GM12878 (cell line): ENCODE data around the gene ENTPD6. TPM values are rescaled to one million over a fixed set of nuclear protein-coding genes. Genes with fewer than 3 reads are reported as not detected.

ENCODE experiments used
- ATAC-seq: fragments of 200-7000 bp; cut with Tn5 transposase; 3 replicates; pipeline ENCODE4 v1.9.1; 2020; ENCODE audit warnings: mild to moderate bottlenecking, moderate library complexity
- BruUV-seq: library from RNA; stranded (reverse); fragments of 400-500 nt; replicated peaks from 2 replicates; lab custom pipeline; 2021; lab: Mats Ljungman, UMichigan
- CTCF ChIA-PET: fragments of 300-600 bp; sonication (Branson Sonifier 250); formaldehyde crosslinking; extraction: SDS; loops from one replicate; lab custom pipeline; 2021; ENCODE audit warnings: inconsistent platforms; lab: Yijun Ruan, JAX
- POLR2A ChIA-PET: fragments of 350-600 bp; formaldehyde crosslinking; extraction: SDS; loops from one replicate; lab custom pipeline; 2021; ENCODE audit warnings: inconsistent platforms; lab: Charles Lee
- RAD21 ChIA-PET: fragments of 300-600 bp; sonication (Branson Sonifier 250); formaldehyde crosslinking; loops from one replicate; lab custom pipeline; 2023; ENCODE audit warnings: antibody characterized with exemption; ENCODE audit not compliant: unreplicated experiment; lab: Charles Lee
- SMC1A ChIA-PET: fragments of 300-600 bp; sonication (Branson Sonifier 250); formaldehyde crosslinking; loops from one replicate; lab custom pipeline; 2023; ENCODE audit not compliant: unreplicated experiment, uncharacterized antibody; lab: Charles Lee
- DNase-seq: peaks from one replicate; pipeline ENCODE4 v3.0.0-alpha.2; 2011; ENCODE audit warnings: low read depth, low spot score
- FAIRE-seq: peaks from 3 replicates; lab custom pipeline; 2011; peaks lifted over from hg19 to GRCh38; lab: Jason Lieb, UNC
- H2AFZ ChIP-seq: 2 replicates; pipeline ENCODE4 v1.6.0; 2011; ENCODE audit warnings: low read depth, low read length, control low read depth; ENCODE audit not compliant: control insufficient read depth
- H3K27ac ChIP-seq: 2 replicates; pipeline ENCODE4 v1.5.1; 2011; ENCODE audit warnings: control low read depth; ENCODE audit not compliant: control insufficient read depth, insufficient read depth
- H3K27me3 ChIP-seq, 2 experiments: replicated peaks in 1 of 2; 2 replicates each; pipeline versions ENCODE4 v1.6.0 to v1.6.1; 2011; ENCODE audit warnings: low read length in 1 of 2; ENCODE audit not compliant: control insufficient read depth in 2 of 2, insufficient read depth in 2 of 2
- H3K36me3 ChIP-seq, 2 experiments: 2 replicates each; pipeline ENCODE4 v1.5.1; 2011; ENCODE audit warnings: low read length in 1 of 2; ENCODE audit not compliant: control insufficient read depth in 2 of 2, insufficient read depth in 2 of 2
- H3K4me1 ChIP-seq: 2 replicates; pipeline ENCODE4 v1.6.1; 2011; ENCODE audit warnings: mild to moderate bottlenecking, low read length, moderate library complexity, mixed read lengths; ENCODE audit not compliant: control insufficient read depth, insufficient read depth
- H3K4me2 ChIP-seq: 2 replicates; pipeline ENCODE4 v1.6.0; 2011; ENCODE audit warnings: control low read depth; ENCODE audit not compliant: control insufficient read depth, insufficient read depth
- H3K4me3 ChIP-seq: fragments of 200-600 bp; sonication (generic); 2 replicates; pipeline ENCODE4 v1.5.1; 2016
- H3K79me2 ChIP-seq: 2 replicates; pipeline ENCODE4 v1.6.0; 2011; ENCODE audit warnings: low read length; ENCODE audit not compliant: control insufficient read depth, insufficient read depth
- H3K9ac ChIP-seq: 2 replicates; pipeline ENCODE4 v1.8.0; 2011; ENCODE audit warnings: low read length, control low read depth, mixed read lengths; ENCODE audit not compliant: control insufficient read depth, insufficient read depth
- H3K9me3 ChIP-seq: replicated peaks from 3 replicates; pipeline ENCODE4 v1.5.1; 2011; ENCODE audit warnings: mild to moderate bottlenecking, low read length; ENCODE audit not compliant: control insufficient read depth, insufficient read depth
- H4K20me1 ChIP-seq: 2 replicates; pipeline ENCODE4 v1.6.0; 2011; ENCODE audit not compliant: control insufficient read depth, insufficient read depth
- BACH1 ChIP-seq: fragments of 450-650 bp; IDR thresholded peaks from 2 replicates; pipeline ENCODE4 v1.6.1; 2017; ENCODE audit warnings: mild to moderate bottlenecking, borderline replicate concordance
- BHLHE40 ChIP-seq, 2 experiments: fragments of 450-650 bp in 1 of 2; IDR thresholded peaks; 2 replicates each; pipeline ENCODE4 v1.6.1; 2011 to 2017; ENCODE audit warnings: low read depth in 2 of 2, borderline replicate concordance in 1 of 2, improper control_type of control experiment in 1 of 2, low read length in 1 of 2, mild to moderate bottlenecking in 1 of 2
- CBX5 ChIP-seq: sonication (generic); IDR thresholded peaks from 2 replicates; pipeline ENCODE4 v1.6.1; 2016; ENCODE audit warnings: low read depth, moderate library complexity, mild to moderate bottlenecking, inconsistent platforms
- CREB1 ChIP-seq: IDR thresholded peaks from 2 replicates; pipeline ENCODE4 v1.6.1; 2012; ENCODE audit warnings: low read depth, mild to moderate bottlenecking, inconsistent platforms
- EGR1 ChIP-seq, 2 experiments: IDR thresholded peaks; 1 replicate in 1 of 2; 2 replicates in 1 of 2; pipeline ENCODE4 v1.6.1; 2011 to 2012; ENCODE audit warnings: low read depth in 2 of 2, low read length in 2 of 2, borderline replicate concordance in 1 of 2, mild to moderate bottlenecking in 1 of 2, moderate library complexity in 1 of 2
- IKZF1 ChIP-seq: fragments of 450-650 bp; conservative IDR thresholded peaks from 2 replicates; pipeline ENCODE4 v1.6.1; 2017; ENCODE audit warnings: antibody characterized with exemption, mild to moderate bottlenecking
- JUND ChIP-seq: IDR thresholded peaks from 2 replicates; pipeline ENCODE4 v1.6.1; 2012; ENCODE audit warnings: low read depth, mild to moderate bottlenecking, low read length, improper control_type of control experiment, moderate library complexity
- KDM1A ChIP-seq: fragments of 200-600 bp; sonication (generic); IDR thresholded peaks from 2 replicates; pipeline ENCODE4 v1.6.1; 2016; ENCODE audit warnings: borderline replicate concordance
- NBN ChIP-seq: fragments of 450-650 bp; IDR thresholded peaks from 2 replicates; pipeline ENCODE4 v1.6.1; 2016
- NFIC ChIP-seq: IDR thresholded peaks from 2 replicates; pipeline ENCODE4 v1.6.1; 2012; ENCODE audit warnings: low read depth, mild to moderate bottlenecking, inconsistent platforms, low read length, moderate library complexity
- NKRF ChIP-seq: fragments of 450-650 bp; conservative IDR thresholded peaks from 2 replicates; pipeline ENCODE4 v1.6.1; 2017; ENCODE audit warnings: mild to moderate bottlenecking, moderate library complexity
- RELA ChIP-seq: fragments of 450-650 bp; IDR thresholded peaks from 2 replicates; pipeline ENCODE4 v1.8.0; 2014; ENCODE audit warnings: borderline replicate concordance; ENCODE audit not compliant: partially characterized antibody
- RFX5 ChIP-seq: IDR thresholded peaks from 2 replicates; pipeline ENCODE4 v1.6.1; 2011; ENCODE audit warnings: low read depth, low read length, improper control_type of control experiment
- SPI1 ChIP-seq: IDR thresholded peaks from 2 replicates; pipeline ENCODE4 v1.6.1; 2011; ENCODE audit warnings: low read depth, mild to moderate bottlenecking, low read length, moderate library complexity, borderline replicate concordance; ENCODE audit not compliant: insufficient read depth
- ZNF274 ChIP-seq: IDR thresholded peaks from one replicate; pipeline ENCODE4 v1.8.0; 2011; ENCODE audit not compliant: insufficient read length, insufficient read depth
- WGBS: methylation state at CpG from one replicate; pipeline ENCODE4 v1.1.6; 2016; ENCODE audit warnings: low lambda C conversion rate; ENCODE audit not compliant: insufficient replicate concordance, insufficient coverage; ENCODE audit errors: missing lambda C conversion rate; 5-methylcytosine and 5-hydroxymethylcytosine counted together
- in situ Hi-C: fragments of 300-500 bp; cut with MboI; formaldehyde crosslinking; loops from 9 replicates; pipeline ENCODE4 v1.14.3; 2018; ENCODE audit warnings: mixed read lengths
- intact Hi-C: fragments of 100-400 bp; cut with micrococcal nuclease; formaldehyde crosslinking; loops from one replicate; pipeline ENCODE4 v1.14.2; 2022; ENCODE audit not compliant: unreplicated experiment
- polyA plus RNA-seq, 11 experiments: library from polyadenylated mRNA; depleted of rRNA in 4 of 11; unstranded in 6 of 11; stranded (reverse) in 5 of 11; fragments of >200 nt; fragmentation: Nextera tagmentation in 4 of 11; fragmentation: Illumina TruSeq in 1 of 11; extraction: Ambion mirVana in 4 of 11; extraction: Trizol in 1 of 11; gene quantifications; 1 replicate in 1 of 11; 2 replicates in 10 of 11; pipeline versions ENCODE4 v1.2.1 to v1.2.3, GENCODE V29; 2011 to 2016; ENCODE audit warnings: inconsistent platforms in 2 of 11, missing spikeins in 2 of 11, low read depth in 1 of 11
- total RNA-seq, 4 experiments: library from RNA; depleted of rRNA in 3 of 4; stranded (reverse); fragments of >200 nt in 3 of 4; fragmentation: Illumina TruSeq in 1 of 4; extraction: Trizol in 1 of 4; gene quantifications; 2 replicates each; pipeline versions ENCODE4 v1.2.1 to v1.2.3, GENCODE V29; 2013 to 2021

The ENTPD6 gene
- total and polyA plus RNA-seq, 10 of the 15 experiments (the other 5 are each of a cell fraction or from before 2014, with no cell fraction given) = 0.53 to 45.4 (median 31.1) TPM

GRCh38 chr20:25160897-25161296 is 34.6 kb upstream of the ENTPD6 start:
- Histone ChIP-seq H3K79me2 (no peaks in the 10 kb centered on the region), H2AFZ (no peak overlapping the region), H3K9me3 (no peaks in the 10 kb centered on the region; the same call in 2 of the 3 replicates), H3K27me3 (no peaks in the 10 kb centered on the region), H3K4me2 (no peak overlapping the region), H3K36me3 (no peaks in the 10 kb centered on the region), H3K4me1 (peaks cover 10% of the 10 kb centered on the region), H3K9ac (no peak overlapping the region), H3K4me3 (no peak overlapping the region), H3K27ac (no peak overlapping the region)
- SMC1A ChIA-PET = interaction anchor here (1.2 kb wide), 1 partner anchor 8 kb away, joined by 3 read pairs; no protein-coding TSS in a partner anchor
- BruUV-seq = no TSS peak
- FAIRE-seq (no peak), DNase-seq (no peak), ATAC-seq (peak; percentile 48)
- CTCF ChIA-PET = interaction anchor here (1.4 kb wide), 1 partner anchor 30 kb away, joined by 3 read pairs; no protein-coding TSS in a partner anchor
- RAD21 ChIA-PET = no interaction called here
- no peak for TF ChIP-seq NBN
- TF ChIP-seq RFX5 = no peak
- no peak for TF ChIP-seq NFIC
- TF ChIP-seq CBX5 = no peak
- no peak for TF ChIP-seq IKZF1
- no peak for TF ChIP-seq RELA
- TF ChIP-seq, all 136 proteins: peak for 0
- 19% methylated on average over 3 of the region's 3 CpGs for WGBS
- in situ Hi-C loops = no loop called here
- H4K20me1 ChIP-seq = no peaks in the 10 kb centered on the region
- intact Hi-C loops = no loop called here
- POLR2A ChIA-PET = no interaction called here

- POLR2A ChIA-PET = no interaction called here
- TF ChIP-seq KDM1A (no peak), CREB1 (no peak), BHLHE40 (IDR thresholded peaks at IDR 0.05; ENCODE audit: borderline replicate concordance in 1 of 2, low read depth in 2 of 2, low read length in 1 of 2) (no peak), SPI1 (no peak), NKRF (no peak), JUND (no peak), CBX5 (no peak), ZNF274 (no peak), BACH1 (no peak), EGR1 (IDR thresholded peaks at IDR 0.05; ENCODE audit: borderline replicate concordance in 1 of 2, low read depth in 2 of 2, low read length in 2 of 2) (no peak)
These were observed 30.4 kb upstream of the ENTPD6 start for GRCh38 chr20:25165128-25165527.

More at GRCh38 chr20:25165128-25165527, 30.4 kb upstream of the ENTPD6 start:
- Histone ChIP-seq H3K9me3 (no peaks in the 10 kb centered on the region; the same call in 2 of the 3 replicates), H4K20me1 (no peaks in the 10 kb centered on the region), H3K4me3 (no peak overlapping the region), H3K9ac (no peak overlapping the region), H3K4me2 (no peak overlapping the region), H3K36me3 (no peaks in the 10 kb centered on the region), H3K27ac (no peak overlapping the region), H3K4me1 (peaks cover 9% of the 10 kb centered on the region), H2AFZ (no peak overlapping the region), H3K79me2 (no peaks in the 10 kb centered on the region), H3K27me3 (no peaks in the 10 kb centered on the region)
- no TSS peak for BruUV-seq
- in situ Hi-C loops = no loop called here
- RAD21 ChIA-PET = no interaction called here
- DNase-seq (no peak), FAIRE-seq (no peak), ATAC-seq (no peak)
- SMC1A ChIA-PET = no interaction called here
- intact Hi-C loops = no loop called here
- CTCF ChIA-PET = no interaction called here
